ENCODE results near the gene ADGRL3.
"Not testable (repeated sequence)": the region's sequence is repeated elsewhere in the genome, so short reads cannot be mapped to it uniquely, and the experiment has no call there.

The ADGRL3 gene

GRCh38 chr4:61509721-61510241 is 309.7 kb downstream of the ADGRL3 start:
- not testable (repeated sequence) for DNase-seq

GRCh38 chr4:61511716-61512488 is 311.8 kb downstream of the ADGRL3 start:
- DNase-seq, result no peak

GRCh38 chr4:61514991-61515390 is 314.9 kb downstream of the ADGRL3 start:
- DNase-seq, result no peak

GRCh38 chr4:61517144-61517543 is 317.0 kb downstream of the ADGRL3 start:
- DNase-seq, result no peak

- no peak for DNase-seq
Observed at GRCh38 chr4:61520166-61520565, 320.0 kb downstream of the ADGRL3 start.

GRCh38 chr4:61520681-61521160 is 320.6 kb downstream of the ADGRL3 start:
- DNase-seq, result no peak

- DNase-seq, result no peak
Observed at GRCh38 chr4:61521451-61521850, 321.3 kb downstream of the ADGRL3 start.

- no peak for DNase-seq
Observed at GRCh38 chr4:61522312-61522711, 322.2 kb downstream of the ADGRL3 start.

GRCh38 chr4:61527888-61528287 is 327.8 kb downstream of the ADGRL3 start:
- no peak for DNase-seq

GRCh38 chr4:61528595-61528994 is 328.5 kb downstream of the ADGRL3 start:
- DNase-seq, result no peak

GRCh38 chr4:61531188-61531587 is 331.1 kb downstream of the ADGRL3 start:
- DNase-seq, result no peak

- no peak for DNase-seq
Observed at GRCh38 chr4:61532336-61533000, 332.3 kb downstream of the ADGRL3 start.

- DNase-seq, result no peak
Observed at GRCh38 chr4:61533140-61533539, 333.0 kb downstream of the ADGRL3 start.

- no peak for DNase-seq
Observed at GRCh38 chr4:61540944-61541343, 340.8 kb downstream of the ADGRL3 start.

GRCh38 chr4:61541459-61541858 is 341.3 kb downstream of the ADGRL3 start:
- no peak for DNase-seq

- no peak for DNase-seq
Observed at GRCh38 chr4:61543976-61544375, 343.9 kb downstream of the ADGRL3 start.

GRCh38 chr4:61545902-61546480 is 345.9 kb downstream of the ADGRL3 start:
- DNase-seq, result no peak

- DNase-seq, result no peak
Observed at GRCh38 chr4:61549336-61549735, 349.2 kb downstream of the ADGRL3 start.

GRCh38 chr4:61553557-61554125 is 353.5 kb downstream of the ADGRL3 start:
- DNase-seq, result no peak

GRCh38 chr4:61555789-61556188 is 355.7 kb downstream of the ADGRL3 start:
- DNase-seq, result no peak

- DNase-seq, result no peak
Observed at GRCh38 chr4:61556277-61556676, 356.2 kb downstream of the ADGRL3 start.

- DNase-seq, result no peak
Observed at GRCh38 chr4:61559396-61559795, 359.3 kb downstream of the ADGRL3 start.

- DNase-seq, result no peak
Observed at GRCh38 chr4:61561028-61561427, 360.9 kb downstream of the ADGRL3 start.

Measured in stimulated activated CD8-positive, alpha-beta memory T cell treated with anti-CD3 and anti-CD28 coated beads, Interleukin-4, amount 100 ng/mL, for 48 hours (primary cell).